Panc1 (cell line): ENCODE measurements around the gene LRFN3. TPM values are rescaled to one million over a fixed set of nuclear protein-coding genes. Genes with fewer than 3 reads are reported as not detected.

Source experiments
- ATAC-seq: fragments of 200-7000 bp; cut with Tn5 transposase; 2 replicates; pipeline ENCODE4 v1.9.1; 2020; ENCODE audit warnings: mild to moderate bottlenecking, moderate library complexity
- BruUV-seq: library from RNA; stranded (reverse); fragments of 400-500 nt; replicated peaks from 2 replicates; lab custom pipeline; 2021; lab: Mats Ljungman, UMichigan
- CTCF ChIA-PET: fragments of 300-600 bp; sonication (Branson Sonifier 250); formaldehyde crosslinking; loops from one replicate; lab custom pipeline; 2022; ENCODE audit warnings: antibody characterized with exemption; lab: Charles Lee
- POLR2A ChIA-PET: fragments of 300-600 bp; sonication (Branson Sonifier 250); formaldehyde crosslinking; loops from one replicate; lab custom pipeline; 2022; ENCODE audit warnings: antibody characterized with exemption; lab: Charles Lee
- DNase-seq: peaks from one replicate; pipeline ENCODE4 v3.0.0-alpha.2; 2010; ENCODE audit warnings: low read depth, low spot score
- H3K27ac ChIP-seq: 2 replicates; pipeline ENCODE4 v1.5.1; 2011; ENCODE audit warnings: mild to moderate bottlenecking, low read length, inconsistent platforms
- H3K27me3 ChIP-seq: fragments of 200-500 bp; sonication (Bioruptor generic); 2 replicates; pipeline ENCODE4 v1.6.0; 2014; ENCODE audit warnings: low read length, inconsistent platforms; ENCODE audit not compliant: control insufficient read depth, insufficient read depth
- H3K36me3 ChIP-seq: fragments of 200-500 bp; sonication (Bioruptor generic); 2 replicates; pipeline ENCODE4 v1.5.1; 2014; ENCODE audit warnings: inconsistent platforms, mild to moderate bottlenecking, low read length, moderate library complexity; ENCODE audit not compliant: control insufficient read depth, insufficient read depth
- H3K4me1 ChIP-seq: 2 replicates; pipeline ENCODE4 v1.5.1; 2011; ENCODE audit warnings: inconsistent platforms, mild to moderate bottlenecking, low read length, moderate library complexity; ENCODE audit not compliant: control insufficient read depth, insufficient read depth
- H3K4me3 ChIP-seq, 2 experiments: 2 replicates each; pipeline ENCODE4 v1.5.1; 2011 to 2012; ENCODE audit warnings: low read depth in 2 of 2, low read length in 2 of 2, mild to moderate bottlenecking in 2 of 2, inconsistent platforms in 1 of 2, moderate library complexity in 1 of 2
- H3K9me3 ChIP-seq: fragments of 200-500 bp; sonication (Bioruptor generic); 2 replicates; pipeline ENCODE4 v1.5.1; 2014; ENCODE audit warnings: low read depth, mild to moderate bottlenecking, inconsistent platforms, low read length, moderate library complexity; ENCODE audit not compliant: control insufficient read depth, insufficient read depth
- CTCF ChIP-seq: fragments of 450-650 bp; IDR thresholded peaks from 2 replicates; pipeline ENCODE4 v1.5.1; 2017; ENCODE audit warnings: mild to moderate bottlenecking
- POLR2AphosphoS5 ChIP-seq: IDR thresholded peaks from 2 replicates; pipeline ENCODE4 v1.6.1; 2012; ENCODE audit warnings: mild to moderate bottlenecking, low read depth, low read length, moderate library complexity
- REST ChIP-seq, 2 experiments: IDR thresholded peaks; 2 replicates each; pipeline ENCODE4 v1.6.1; 2011 to 2012; ENCODE audit warnings: low read depth in 2 of 2, control low read depth in 1 of 2, low read length in 1 of 2, mild to moderate bottlenecking in 1 of 2, moderate library complexity in 1 of 2; ENCODE audit not compliant: insufficient read depth in 1 of 2
- SIN3A ChIP-seq: IDR thresholded peaks from 2 replicates; pipeline ENCODE4 v1.6.1; 2012; ENCODE audit warnings: low read depth, mild to moderate bottlenecking, low read length, moderate library complexity, borderline replicate concordance; ENCODE audit not compliant: insufficient read depth
- TCF7L2 ChIP-seq: IDR thresholded peaks from 2 replicates; pipeline ENCODE4 v1.6.1; 2011; ENCODE audit warnings: mild to moderate bottlenecking, low read depth, low read length, inconsistent platforms
- in situ Hi-C: cut with HindIII; loops from 2 replicates; pipeline ENCODE4 v1.10.0; 2016; ENCODE audit warnings: low sequenced_read_pairs, low pct_unique_long_range_greater_than_20kb
- intact Hi-C: fragments of 100-400 bp; cut with micrococcal nuclease; formaldehyde crosslinking; loops from one replicate; pipeline ENCODE4 v1.10.0; 2022; ENCODE audit not compliant: unreplicated experiment
- total RNA-seq: library from RNA; stranded (reverse); gene quantifications from one replicate; pipeline ENCODE4 v1.2.1, GENCODE V29; 2021; ENCODE audit not compliant: unreplicated experiment

Gene LRFN3
- total RNA-seq, 1 experiment from 2014 or later, result 16.7 TPM

GRCh38 chr19:35990156-35990555 lies 54.0 kb downstream of the LRFN3 start:
- ATAC-seq, result no peak
- in situ Hi-C loops, result no loop called here
- ChIA-PET POLR2A (no interaction called here), CTCF (no interaction called here)
- no peaks in the 10 kb centered on the region for H3K9me3 ChIP-seq
- no peaks in the 10 kb centered on the region for H3K36me3 ChIP-seq
- DNase-seq, result no peak
- H3K4me1 ChIP-seq, result peaks cover 4% of the 10 kb centered on the region
- no peak overlapping the region for H3K27ac ChIP-seq
- H3K4me3 ChIP-seq, result no peak overlapping the region
- BruUV-seq, result no TSS peak
- no peak for TF ChIP-seq CTCF
- TF ChIP-seq POLR2AphosphoS5, result no peak
- TF ChIP-seq SIN3A, result no peak
- TF ChIP-seq REST (IDR thresholded peaks at IDR 0.05; ENCODE audit: insufficient read depth in 1 of 2, low read depth in 2 of 2, low read length in 1 of 2), result no peak
- TF ChIP-seq TCF7L2, result no peak
- no peaks in the 10 kb centered on the region for H3K27me3 ChIP-seq
- intact Hi-C loops, result no loop called here

- Histone ChIP-seq H3K4me3 (no peak overlapping the region), H3K9me3 (no peaks in the 10 kb centered on the region), H3K27ac (no peak overlapping the region), H3K4me1 (peaks cover 7% of the 10 kb centered on the region), H3K36me3 (no peaks in the 10 kb centered on the region), H3K27me3 (no peaks in the 10 kb centered on the region)
- DNase-seq, result no peak
- no peak for ATAC-seq
- TF ChIP-seq CTCF (no peak), SIN3A (no peak), TCF7L2 (no peak), REST (IDR thresholded peaks at IDR 0.05; ENCODE audit: insufficient read depth in 1 of 2, low read depth in 2 of 2, low read length in 1 of 2) (no peak), POLR2AphosphoS5 (no peak)
- ChIA-PET CTCF (interaction anchor here (0.6 to 0.8 kb wide), 2 partner anchors 35 to 60 kb away, joined by 4 to 16 read pairs; no protein-coding TSS in a partner anchor), POLR2A (interaction anchor here (0.7 kb wide), 2 partner anchors 54 to 68 kb away, joined by 5 to 18 read pairs; no protein-coding TSS in a partner anchor)
- intact Hi-C loops, result no loop called here
- no TSS peak for BruUV-seq
- in situ Hi-C loops, result no loop called here
These were observed 54.9 kb downstream of the LRFN3 start for GRCh38 chr19:35990771-35991730.
